Memory B cell (primary cell): Measurements from ENCODE around the gene RNF180.

Source experiments
- ATAC-seq: fragments of 150-1000 bp; cut with Tn5 transposase; 2 replicates; pipeline ENCODE4 v1.10.0; 2021; ENCODE audit warnings: low read depth, mild to moderate bottlenecking, moderate library complexity
- DNase-seq, 2 donors: peaks; one replicate each; pipeline ENCODE4 v3.0.0; 2022; ENCODE audit warnings: low spot score in 2 of 2
- H3K27ac Mint-ChIP-seq: one replicate; pipeline ENCODE4 v1.8.0; 2022; ENCODE audit warnings: mild to moderate bottlenecking, moderate library complexity, mixed read lengths
- H3K27me3 Mint-ChIP-seq: one replicate; pipeline ENCODE4 v1.8.0; 2022; ENCODE audit warnings: mixed read lengths
- H3K36me3 Mint-ChIP-seq: one replicate; pipeline ENCODE4 v1.8.0; 2022; ENCODE audit warnings: mild to moderate bottlenecking, mixed read lengths
- H3K4me1 Mint-ChIP-seq: one replicate; pipeline ENCODE4 v1.8.0; 2022; ENCODE audit warnings: mixed read lengths
- H3K4me3 Mint-ChIP-seq: one replicate; pipeline ENCODE4 v1.8.0; 2022; ENCODE audit warnings: mild to moderate bottlenecking, moderate library complexity, mixed read lengths
- H3K9me3 Mint-ChIP-seq: one replicate; pipeline ENCODE4 v1.8.0; 2022; ENCODE audit warnings: mixed read lengths

Gene RNF180

DNA sequence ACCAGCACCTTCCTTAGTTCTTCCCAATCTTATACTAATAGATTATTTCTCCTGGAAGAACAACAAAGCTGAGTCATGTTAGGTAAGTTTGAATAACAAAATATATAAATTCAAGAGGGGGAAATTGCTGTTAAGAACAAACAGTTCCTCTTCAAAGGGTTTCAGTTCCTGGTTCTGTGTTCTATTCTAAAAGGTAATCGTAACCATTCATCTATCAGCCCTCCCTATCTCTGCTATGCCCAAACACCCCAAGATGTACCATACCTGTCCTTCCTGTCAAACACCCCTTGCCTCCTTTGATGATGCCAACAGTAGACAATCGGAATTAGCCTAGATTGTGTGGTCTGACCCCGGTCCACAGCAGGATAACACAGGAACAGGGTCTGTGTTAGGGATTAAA, 4.2 kb upstream of the RNF180 start:
- H3K4me3 Mint-ChIP-seq: no peak overlapping the region
- DNase-seq (no peak), ATAC-seq (peak; percentile 54)
- peaks cover 11% of the 10 kb centered on the region for H3K27me3 Mint-ChIP-seq
- peaks cover 6% of the 10 kb centered on the region for H3K4me1 Mint-ChIP-seq
- H3K9me3 Mint-ChIP-seq: peaks cover 3% of the 10 kb centered on the region
- no peak overlapping the region for H3K27ac Mint-ChIP-seq
- no peaks in the 10 kb centered on the region for H3K36me3 Mint-ChIP-seq

- H3K4me1 Mint-ChIP-seq: peaks cover 6% of the 10 kb centered on the region
- no peak overlapping the region for H3K27ac Mint-ChIP-seq
- H3K4me3 Mint-ChIP-seq: no peak overlapping the region
- ATAC-seq: no peak
- no peaks in the 10 kb centered on the region for H3K36me3 Mint-ChIP-seq
- peaks cover 12% of the 10 kb centered on the region for H3K27me3 Mint-ChIP-seq
- DNase-seq: no peak
- H3K9me3 Mint-ChIP-seq: peaks cover 3% of the 10 kb centered on the region
Observed at GRCh38 chr5:64163135-64163534, 2.5 kb upstream of the RNF180 start.

DNA sequence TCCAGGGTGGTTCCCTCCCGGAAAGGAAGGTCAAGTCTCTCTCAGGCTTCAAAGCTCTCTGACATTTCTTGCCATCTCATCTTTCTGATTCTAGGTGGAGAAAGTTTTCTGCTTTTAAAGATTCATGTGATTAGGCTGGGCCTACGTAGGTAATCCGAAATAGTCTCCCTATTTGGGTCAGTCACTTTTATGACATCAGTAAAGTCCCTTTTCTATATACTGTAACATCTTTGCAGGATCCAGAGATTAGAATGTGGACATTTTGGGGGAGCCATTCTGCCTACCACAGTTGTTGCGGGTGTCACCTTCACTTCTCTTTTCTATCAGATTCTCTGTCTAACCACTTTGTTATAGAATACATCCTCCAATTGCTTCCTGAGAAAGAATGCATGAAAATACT, 1.9 kb upstream of the RNF180 start:
- Mint-ChIP-seq H3K27me3 (peaks cover 12% of the 10 kb centered on the region), H3K36me3 (no peaks in the 10 kb centered on the region), H3K9me3 (peaks cover 3% of the 10 kb centered on the region), H3K27ac (no peak overlapping the region), H3K4me1 (peaks cover 6% of the 10 kb centered on the region), H3K4me3 (no peak overlapping the region)
- no peak for ATAC-seq
- DNase-seq: no peak

DNA sequence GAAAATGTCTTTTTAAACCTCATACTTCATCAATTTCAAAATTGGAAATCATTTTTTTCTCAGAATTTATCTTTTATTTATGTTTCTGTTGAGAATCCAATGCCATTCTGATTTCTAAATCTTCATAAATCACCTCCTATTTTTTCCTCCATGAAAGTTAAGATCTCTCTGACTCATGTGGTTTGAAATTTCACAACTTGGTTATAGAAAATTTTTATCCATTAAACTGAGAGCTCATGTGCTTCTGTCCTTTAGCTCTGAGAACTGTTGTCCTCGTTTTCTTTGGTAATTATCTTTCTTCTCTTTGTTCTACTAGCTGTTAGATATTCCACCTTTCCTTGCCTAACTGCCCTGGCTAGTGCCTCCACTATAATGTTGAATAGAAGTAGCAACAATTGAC, 1.5 kb upstream of the RNF180 start:
- no peak for DNase-seq
- no peak overlapping the region for H3K27ac Mint-ChIP-seq
- no peak for ATAC-seq
- H3K9me3 Mint-ChIP-seq: peaks cover 3% of the 10 kb centered on the region
- H3K27me3 Mint-ChIP-seq: peaks cover 12% of the 10 kb centered on the region
- H3K4me1 Mint-ChIP-seq: peaks cover 6% of the 10 kb centered on the region
- no peaks in the 10 kb centered on the region for H3K36me3 Mint-ChIP-seq
- no peak overlapping the region for H3K4me3 Mint-ChIP-seq

DNA sequence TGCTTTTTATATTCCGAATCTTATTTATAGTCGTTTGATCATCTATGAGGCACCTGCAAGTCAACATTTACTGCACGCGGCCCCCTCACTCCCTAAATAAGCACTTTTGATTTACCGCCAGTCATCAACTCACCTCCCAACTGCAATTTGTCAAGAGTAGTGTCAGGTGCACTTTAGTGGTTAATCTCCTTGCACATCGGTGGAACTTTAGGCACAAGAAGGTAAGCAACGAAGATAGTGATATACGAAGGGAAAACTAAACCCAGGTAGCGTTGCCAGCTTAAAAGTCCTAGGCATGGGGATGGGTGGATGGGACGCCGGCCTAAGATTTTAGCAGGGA, 513 bp upstream of the RNF180 start:
- Mint-ChIP-seq H3K27me3 (peaks cover 12% of the 10 kb centered on the region), H3K27ac (no peak overlapping the region), H3K36me3 (no peaks in the 10 kb centered on the region), H3K4me3 (peak overlapping the region; percentile 75), H3K9me3 (no peaks in the 10 kb centered on the region), H3K4me1 (peaks cover 6% of the 10 kb centered on the region)
- ATAC-seq: no peak
- DNase-seq: no peak

DNA sequence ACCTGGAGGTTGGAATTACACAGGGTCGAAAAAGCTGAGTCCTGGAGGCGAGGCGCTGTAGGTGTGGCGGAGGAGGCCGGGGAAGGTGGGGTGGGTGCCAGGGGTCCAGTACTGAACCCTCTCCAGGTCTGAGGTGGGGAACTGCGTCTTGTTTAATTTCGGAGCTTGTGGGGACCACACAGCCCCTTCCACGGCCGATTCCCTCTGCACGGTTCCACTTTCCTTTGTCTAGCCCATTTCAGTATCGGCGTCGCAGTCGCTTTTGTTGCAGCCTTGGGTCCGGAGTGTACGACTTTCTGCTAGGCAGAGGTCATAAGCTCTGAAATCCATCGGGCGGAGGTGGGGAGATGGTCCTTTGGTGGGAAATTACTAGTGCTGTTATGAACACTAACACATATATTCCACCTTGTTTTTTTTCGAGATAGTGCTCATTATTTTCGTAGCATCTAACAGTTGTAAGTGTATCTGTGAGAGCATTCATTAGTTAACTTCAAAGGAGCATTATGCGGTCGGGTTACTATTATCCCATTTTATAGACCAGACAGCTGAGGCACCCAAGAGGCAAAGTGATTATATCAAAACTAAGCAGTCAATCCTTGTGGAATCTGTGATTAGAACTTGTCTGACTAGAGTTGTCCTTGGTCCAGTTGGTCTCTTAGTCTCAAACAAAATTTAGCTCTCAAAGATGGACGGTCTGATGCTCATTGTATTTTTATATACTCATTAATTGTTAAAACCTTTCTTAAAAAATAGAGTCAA, 737 bp downstream of the RNF180 start:
- no peak for DNase-seq
- H3K27me3 Mint-ChIP-seq: peaks cover 12% of the 10 kb centered on the region
- peak overlapping the region; percentile 21 for H3K4me3 Mint-ChIP-seq
- no peaks in the 10 kb centered on the region for H3K9me3 Mint-ChIP-seq
- no peak overlapping the region for H3K27ac Mint-ChIP-seq
- no peaks in the 10 kb centered on the region for H3K36me3 Mint-ChIP-seq
- no peak for ATAC-seq
- peaks cover 6% of the 10 kb centered on the region for H3K4me1 Mint-ChIP-seq

DNA sequence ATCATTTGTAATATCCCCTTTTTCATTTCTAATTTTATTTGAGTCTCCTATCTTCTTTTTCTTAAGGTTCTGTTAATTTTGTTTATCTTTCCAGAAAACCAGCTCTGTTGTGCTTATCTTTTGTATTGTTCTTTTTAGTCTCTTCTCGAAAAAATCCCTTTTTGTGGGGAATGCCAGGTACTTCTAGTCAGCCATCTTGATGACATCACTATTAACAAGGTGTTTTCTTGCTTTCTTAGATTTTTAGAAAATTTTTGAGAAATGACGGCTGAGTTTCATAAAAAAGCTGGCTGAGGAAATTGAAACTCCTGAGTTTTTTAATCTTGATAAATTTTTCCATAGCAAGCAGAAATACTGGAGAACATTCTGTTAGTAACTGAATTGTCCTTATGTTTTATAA, 10.7 kb downstream of the RNF180 start:
- H3K27me3 Mint-ChIP-seq: no peaks in the 10 kb centered on the region
- H3K4me3 Mint-ChIP-seq: no peak overlapping the region
- DNase-seq (no peak), ATAC-seq (no peak)
- H3K27ac Mint-ChIP-seq: no peak overlapping the region
- peaks cover 5% of the 10 kb centered on the region for H3K9me3 Mint-ChIP-seq
- H3K4me1 Mint-ChIP-seq: no peaks in the 10 kb centered on the region
- H3K36me3 Mint-ChIP-seq: no peaks in the 10 kb centered on the region

DNA sequence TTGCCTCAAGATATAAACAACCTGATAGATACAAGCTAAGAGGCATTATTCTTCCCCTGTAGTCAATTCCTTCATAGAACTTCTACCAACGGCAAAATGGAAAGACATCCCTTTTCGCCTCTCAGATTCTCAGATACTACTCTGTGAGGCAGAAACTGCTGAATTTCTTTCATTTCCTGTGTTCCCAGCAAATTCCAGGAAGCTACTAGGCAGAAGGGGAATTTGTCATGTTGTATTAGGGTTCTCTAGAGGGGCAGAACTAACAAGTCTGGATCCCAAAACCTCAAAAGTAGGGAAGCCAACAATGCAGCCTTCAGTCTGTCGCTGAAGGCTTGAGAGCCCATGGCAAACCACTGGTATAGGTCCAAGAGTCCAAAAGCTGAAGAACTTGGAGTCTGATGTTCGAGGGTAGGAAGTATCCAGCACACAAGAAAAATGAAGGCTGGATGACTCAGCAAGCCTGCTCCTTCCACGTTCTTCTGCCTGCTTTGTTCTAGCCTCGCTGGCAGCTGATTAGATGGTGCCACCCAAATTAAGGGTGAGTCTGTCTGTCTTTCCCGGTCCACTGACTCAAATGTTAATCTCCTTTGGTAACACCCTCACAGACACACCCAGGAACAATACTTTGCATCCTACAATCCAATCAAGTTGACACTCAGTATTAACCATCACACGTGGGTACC, 15.2 kb downstream of the RNF180 start:
- ATAC-seq: no peak
- no peaks in the 10 kb centered on the region for H3K36me3 Mint-ChIP-seq
- H3K27ac Mint-ChIP-seq: no peak overlapping the region
- peaks cover 2% of the 10 kb centered on the region for H3K27me3 Mint-ChIP-seq
- H3K4me1 Mint-ChIP-seq: no peaks in the 10 kb centered on the region
- H3K4me3 Mint-ChIP-seq: no peak overlapping the region
- peaks cover 3% of the 10 kb centered on the region for H3K9me3 Mint-ChIP-seq
- DNase-seq: no peak

DNA sequence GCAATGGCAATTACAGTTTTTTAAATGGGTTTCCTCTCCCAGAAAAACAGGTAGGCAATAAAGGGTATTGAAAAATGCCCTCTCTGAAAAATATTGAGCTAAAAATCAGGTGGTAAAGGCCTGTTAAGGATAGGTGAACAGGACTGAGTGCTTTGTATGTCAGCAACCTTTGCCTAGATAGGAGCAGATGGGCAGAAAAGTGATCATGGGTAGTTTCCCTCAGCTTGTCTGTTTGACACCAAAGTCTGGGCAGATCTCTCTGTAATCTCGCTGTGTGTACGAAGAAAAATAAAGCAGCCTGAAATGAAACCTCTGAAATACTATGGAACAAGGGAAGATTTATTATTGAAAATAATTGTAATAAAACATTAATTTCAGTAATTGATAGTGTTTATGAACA, 15.8 kb downstream of the RNF180 start:
- ATAC-seq: no peak
- no peak overlapping the region for H3K4me3 Mint-ChIP-seq
- no peaks in the 10 kb centered on the region for H3K4me1 Mint-ChIP-seq
- no peak overlapping the region for H3K27ac Mint-ChIP-seq
- DNase-seq: no peak
- no peaks in the 10 kb centered on the region for H3K36me3 Mint-ChIP-seq
- peaks cover 2% of the 10 kb centered on the region for H3K27me3 Mint-ChIP-seq
- H3K9me3 Mint-ChIP-seq: no peaks in the 10 kb centered on the region

DNA sequence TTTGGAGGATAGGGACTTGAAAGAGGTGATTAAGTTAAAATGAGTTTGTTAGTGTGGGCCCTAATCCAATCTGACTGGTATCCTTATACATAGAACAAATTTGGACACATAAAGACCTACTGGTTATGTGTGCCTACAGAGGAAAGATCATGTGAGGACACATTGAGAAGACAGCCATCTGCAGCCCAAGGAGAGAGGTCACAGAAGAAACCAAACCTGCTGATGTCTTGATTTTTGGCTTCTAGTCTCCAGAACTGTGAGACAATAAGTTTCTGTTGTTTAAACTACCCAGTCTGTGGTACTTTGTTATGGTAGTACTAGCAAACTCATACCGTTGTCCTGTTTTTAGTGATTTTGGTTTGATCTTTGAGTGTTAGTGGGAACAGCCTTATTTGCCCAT, 18.3 kb downstream of the RNF180 start:
- peaks cover 2% of the 10 kb centered on the region for H3K27me3 Mint-ChIP-seq
- DNase-seq (no peak), ATAC-seq (no peak)
- H3K9me3 Mint-ChIP-seq: no peaks in the 10 kb centered on the region
- H3K4me3 Mint-ChIP-seq: no peak overlapping the region
- H3K36me3 Mint-ChIP-seq: no peaks in the 10 kb centered on the region
- H3K27ac Mint-ChIP-seq: no peak overlapping the region
- no peaks in the 10 kb centered on the region for H3K4me1 Mint-ChIP-seq

GRCh38 chr5:64184832-64185231, 19.2 kb downstream of the RNF180 start:
- DNase-seq (no peak), ATAC-seq (no peak)
- Mint-ChIP-seq H3K9me3 (no peaks in the 10 kb centered on the region), H3K36me3 (no peaks in the 10 kb centered on the region), H3K4me3 (no peak overlapping the region), H3K4me1 (no peaks in the 10 kb centered on the region), H3K27me3 (peaks cover 2% of the 10 kb centered on the region), H3K27ac (no peak overlapping the region)

DNA sequence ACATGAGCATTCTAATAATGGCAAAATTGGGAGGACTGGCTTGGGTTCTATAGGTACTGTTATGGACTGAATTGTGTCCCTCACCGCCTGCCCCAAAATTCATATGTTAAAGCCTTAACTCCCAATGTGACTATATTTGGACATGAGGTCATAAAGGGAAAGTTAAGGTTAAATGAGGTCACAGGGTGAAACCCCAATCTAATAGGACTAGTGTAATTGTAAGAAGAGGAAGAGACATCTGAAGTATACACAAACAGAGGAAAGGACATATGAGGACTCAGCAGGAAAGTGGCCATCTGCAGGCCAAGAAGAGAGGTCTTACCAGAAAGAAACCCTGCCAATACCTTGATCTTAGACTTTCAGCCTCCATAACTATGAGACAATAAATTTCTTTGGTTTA, 23.1 kb downstream of the RNF180 start:
- Mint-ChIP-seq H3K4me3 (no peak overlapping the region), H3K4me1 (no peaks in the 10 kb centered on the region), H3K36me3 (no peaks in the 10 kb centered on the region), H3K27ac (no peak overlapping the region), H3K27me3 (peaks cover 2% of the 10 kb centered on the region), H3K9me3 (peaks cover 2% of the 10 kb centered on the region)
- ATAC-seq (no peak), DNase-seq (no peak)

- no peaks in the 10 kb centered on the region for H3K36me3 Mint-ChIP-seq
- no peaks in the 10 kb centered on the region for H3K27me3 Mint-ChIP-seq
- no peak overlapping the region for H3K27ac Mint-ChIP-seq
- H3K4me3 Mint-ChIP-seq: no peak overlapping the region
- H3K9me3 Mint-ChIP-seq: peaks cover 2% of the 10 kb centered on the region
- no peak for DNase-seq
- H3K4me1 Mint-ChIP-seq: no peaks in the 10 kb centered on the region
- no peak for ATAC-seq
Observed at GRCh38 chr5:64190562-64191306, 25.1 kb downstream of the RNF180 start.

GRCh38 chr5:64195981-64196380, 30.3 kb downstream of the RNF180 start:
- no peaks in the 10 kb centered on the region for H3K4me1 Mint-ChIP-seq
- no peaks in the 10 kb centered on the region for H3K27me3 Mint-ChIP-seq
- peaks cover 2% of the 10 kb centered on the region for H3K9me3 Mint-ChIP-seq
- H3K4me3 Mint-ChIP-seq: no peak overlapping the region
- no peaks in the 10 kb centered on the region for H3K36me3 Mint-ChIP-seq
- ATAC-seq (no peak), DNase-seq (no peak)
- no peak overlapping the region for H3K27ac Mint-ChIP-seq
